Testis (tissue), 2 donors: ENCODE data around the gene MEGF6.

ENCODE experiments used
- CTCF ChIP-seq, 3 experiments: fragments of 450-650 bp in 2 of 3; fragments of 200-600 bp in 1 of 3; sonication (generic) in 1 of 3; IDR thresholded peaks; one replicate each; pipeline ENCODE4 v1.5.1; 2016 to 2019; ENCODE audit warnings: antibody characterized with exemption in 3 of 3, mild to moderate bottlenecking in 2 of 3, moderate library complexity in 1 of 3
- POLR2A ChIP-seq: fragments of 450-650 bp; IDR thresholded peaks from one replicate; pipeline ENCODE4 v1.6.1; 2017; ENCODE audit warnings: antibody characterized with exemption, mild to moderate bottlenecking, moderate library complexity

GRCh38 chr1:3518756-3519155 lies 92.6 kb downstream of the MEGF6 start:
- TF ChIP-seq CTCF (IDR thresholded peaks at IDR 0.05) (no peak), POLR2A (no peak)
